Smooth muscle cell (in vitro differentiated cells): ENCODE data around the gene PUS7L. TPM values are rescaled to one million over a fixed set of nuclear protein-coding genes. Genes with fewer than 3 reads are reported as not detected.

Source experiments
- DNase-seq: peaks from one replicate; lab custom pipeline; 2025; ENCODE audit not compliant: unreplicated experiment; lab: John Stamatoyannopoulos, UW
- H2AFZ ChIP-seq: fragments of 200-600 bp; sonication (generic); 2 replicates; pipeline ENCODE4 v1.6.0; 2016; ENCODE audit warnings: antibody characterized with exemption, low read depth, mild to moderate bottlenecking
- H3F3A ChIP-seq: fragments of 200-600 bp; sonication (generic); 2 replicates; pipeline ENCODE4 v1.6.0; 2017; ENCODE audit warnings: antibody characterized with exemption, low read depth
- H3K27ac ChIP-seq: fragments of 200-600 bp; sonication (generic); 2 replicates; pipeline ENCODE4 v1.5.1; 2016; ENCODE audit warnings: low read depth, mild to moderate bottlenecking
- H3K27me3 ChIP-seq: fragments of 200-600 bp; sonication (generic); 2 replicates; pipeline ENCODE4 v1.6.1; 2016; ENCODE audit warnings: low read depth, mild to moderate bottlenecking
- H3K36me3 ChIP-seq: fragments of 200-600 bp; sonication (generic); 2 replicates; pipeline ENCODE4 v1.5.1; 2016; ENCODE audit warnings: low read depth
- H3K4me1 ChIP-seq: fragments of 200-600 bp; sonication (generic); 2 replicates; pipeline ENCODE4 v1.5.1; 2016; ENCODE audit warnings: low read depth
- H3K4me2 ChIP-seq: fragments of 200-600 bp; sonication (generic); 2 replicates; pipeline ENCODE4 v1.6.0; 2016; ENCODE audit warnings: mild to moderate bottlenecking
- H3K4me3 ChIP-seq: fragments of 200-600 bp; sonication (generic); 2 replicates; pipeline ENCODE4 v1.5.1; 2016; ENCODE audit warnings: mild to moderate bottlenecking
- H3K79me2 ChIP-seq: fragments of 200-600 bp; sonication (generic); 2 replicates; pipeline ENCODE4 v1.6.0; 2016; ENCODE audit warnings: low read depth, mild to moderate bottlenecking
- H3K9ac ChIP-seq: fragments of 200-600 bp; sonication (generic); 2 replicates; pipeline ENCODE4 v1.6.0; 2016; ENCODE audit warnings: low read depth
- H3K9me3 ChIP-seq: fragments of 200-600 bp; sonication (generic); replicated peaks from 2 replicates; pipeline ENCODE4 v1.5.1; 2016; ENCODE audit warnings: low read depth
- H4K20me1 ChIP-seq: fragments of 200-600 bp; sonication (generic); 2 replicates; pipeline ENCODE4 v1.6.0; 2016; ENCODE audit warnings: low read depth
- CTCF ChIP-seq: fragments of 200-600 bp; sonication (generic); IDR thresholded peaks from 2 replicates; pipeline ENCODE4 v1.5.1; 2017; ENCODE audit warnings: borderline replicate concordance, mild to moderate bottlenecking, antibody characterized with exemption; ENCODE audit not compliant: insufficient read depth, poor library complexity, severe bottlenecking
- WGBS: methylation state at CpG from one replicate; pipeline ENCODE4 v1.1.7; 2016; ENCODE audit warnings: low lambda C conversion rate; 5-methylcytosine and 5-hydroxymethylcytosine counted together
- polyA plus RNA-seq: library from polyadenylated mRNA; unstranded; fragments of >200 nt; fragmentation: Nextera tagmentation; extraction: Ambion mirVana; gene quantifications from 2 replicates; pipeline ENCODE4 v1.2.1, GENCODE V29; 2016
- total RNA-seq: library from RNA; depleted of rRNA; stranded (reverse); fragments of >200 nt; gene quantifications from 2 replicates; pipeline ENCODE4 v1.2.3, GENCODE V29; 2014

PUS7L gene
- total and polyA plus RNA-seq, 2 experiments from 2014 or later: 16.9 to 24.3 TPM

- DNase-seq: no peak
- H3K9me3 ChIP-seq: peaks cover 2% of the 10 kb centered on the region
- H3K9ac ChIP-seq: no peak overlapping the region
- H3K36me3 ChIP-seq: peaks cover 54% of the 10 kb centered on the region
- no peak overlapping the region for H3K27ac ChIP-seq
- peaks cover 6% of the 10 kb centered on the region for H3F3A ChIP-seq
- TF ChIP-seq CTCF: no peak
- no peak overlapping the region for H2AFZ ChIP-seq
- no peaks in the 10 kb centered on the region for H3K27me3 ChIP-seq
- no peak overlapping the region for H3K4me2 ChIP-seq
- H3K79me2 ChIP-seq: no peaks in the 10 kb centered on the region
- H3K4me3 ChIP-seq: no peak overlapping the region
- H4K20me1 ChIP-seq: peaks cover 12% of the 10 kb centered on the region
- WGBS: 97% methylated on average over 2 of the region's 2 CpGs
- H3K4me1 ChIP-seq: no peaks in the 10 kb centered on the region
Measured at GRCh38 chr12:43795716-43796280, 37.2 kb upstream of the PUS7L start.

GRCh38 chr12:43789941-43790340 lies 31.4 kb upstream of the PUS7L start:
- Histone ChIP-seq H3F3A (peaks cover 6% of the 10 kb centered on the region), H3K27me3 (no peaks in the 10 kb centered on the region), H3K9me3 (no peaks in the 10 kb centered on the region), H3K36me3 (peaks cover under 1% of the 10 kb centered on the region), H3K9ac (no peak overlapping the region), H4K20me1 (no peaks in the 10 kb centered on the region), H3K4me1 (no peaks in the 10 kb centered on the region), H3K4me2 (no peak overlapping the region), H3K4me3 (no peak overlapping the region), H2AFZ (no peak overlapping the region), H3K79me2 (no peaks in the 10 kb centered on the region), H3K27ac (no peak overlapping the region)
- TF ChIP-seq CTCF: no peak
- DNase-seq: no peak

- no peak for DNase-seq
- Histone ChIP-seq H3K4me1 (no peaks in the 10 kb centered on the region), H3K79me2 (no peaks in the 10 kb centered on the region), H4K20me1 (no peaks in the 10 kb centered on the region), H3K9me3 (no peaks in the 10 kb centered on the region), H3K9ac (no peak overlapping the region), H3K4me2 (no peak overlapping the region), H3K4me3 (no peak overlapping the region), H3K36me3 (peaks cover 6% of the 10 kb centered on the region), H3F3A (peaks cover 6% of the 10 kb centered on the region), H2AFZ (no peak overlapping the region), H3K27ac (no peak overlapping the region), H3K27me3 (no peaks in the 10 kb centered on the region)
- TF ChIP-seq CTCF: no peak
Measured at GRCh38 chr12:43786899-43787693, 28.5 kb upstream of the PUS7L start.

- no peak for DNase-seq
- Histone ChIP-seq H2AFZ (no peak overlapping the region), H3K4me1 (no peaks in the 10 kb centered on the region), H3K36me3 (no peaks in the 10 kb centered on the region), H3K4me3 (no peak overlapping the region), H3K4me2 (no peak overlapping the region), H3K9me3 (no peaks in the 10 kb centered on the region), H3F3A (no peaks in the 10 kb centered on the region), H3K9ac (no peak overlapping the region), H3K27ac (no peak overlapping the region), H3K79me2 (no peaks in the 10 kb centered on the region), H3K27me3 (no peaks in the 10 kb centered on the region), H4K20me1 (no peaks in the 10 kb centered on the region)
- 41% methylated on average over 3 of the region's 3 CpGs for WGBS
- TF ChIP-seq CTCF: peak; percentile 39
Measured at GRCh38 chr12:43776498-43776897, 17.9 kb upstream of the PUS7L start.
